Choroid plexus epithelial cell (primary cell): ENCODE data around the gene KCTD18.

ENCODE experiments used
- DNase-seq: peaks from one replicate; pipeline ENCODE4 v3.0.0-alpha.2; 2010; ENCODE audit warnings: low read depth
- H3K4me3 ChIP-seq: 2 replicates; pipeline ENCODE4 v1.5.1; 2011; ENCODE audit warnings: low read depth, mild to moderate bottlenecking, control low read depth, low read length, moderate library complexity
- TF ChIP-seq, protein P1 (sequence below): conservative IDR thresholded peaks from 2 replicates; pipeline ENCODE4 v1.5.1; 2011; ENCODE audit warnings: low read depth, mild to moderate bottlenecking, control low read depth, inconsistent platforms, low read length, moderate library complexity

KCTD18 gene

DNA sequence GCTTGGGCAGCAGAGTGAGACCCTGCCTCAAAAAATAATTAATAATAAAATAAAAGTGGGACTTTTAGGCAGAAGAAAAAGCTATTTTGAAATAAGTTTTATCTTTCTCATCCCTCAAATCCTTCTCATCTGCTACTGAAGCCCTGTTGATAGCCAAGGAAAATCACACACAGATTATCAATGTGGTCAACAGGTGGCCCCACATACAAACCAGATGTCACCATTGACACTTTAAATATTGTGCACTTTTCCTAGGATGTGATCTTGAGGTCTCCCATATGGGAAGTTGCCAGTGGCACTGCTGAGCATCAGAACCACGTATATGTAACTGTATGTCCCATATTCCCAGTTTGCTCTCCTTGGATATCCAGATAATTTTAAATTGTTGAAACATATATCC lies 64.6 kb downstream of the KCTD18 start:
- no peak for DNase-seq
- TF ChIP-seq, protein P1, sequence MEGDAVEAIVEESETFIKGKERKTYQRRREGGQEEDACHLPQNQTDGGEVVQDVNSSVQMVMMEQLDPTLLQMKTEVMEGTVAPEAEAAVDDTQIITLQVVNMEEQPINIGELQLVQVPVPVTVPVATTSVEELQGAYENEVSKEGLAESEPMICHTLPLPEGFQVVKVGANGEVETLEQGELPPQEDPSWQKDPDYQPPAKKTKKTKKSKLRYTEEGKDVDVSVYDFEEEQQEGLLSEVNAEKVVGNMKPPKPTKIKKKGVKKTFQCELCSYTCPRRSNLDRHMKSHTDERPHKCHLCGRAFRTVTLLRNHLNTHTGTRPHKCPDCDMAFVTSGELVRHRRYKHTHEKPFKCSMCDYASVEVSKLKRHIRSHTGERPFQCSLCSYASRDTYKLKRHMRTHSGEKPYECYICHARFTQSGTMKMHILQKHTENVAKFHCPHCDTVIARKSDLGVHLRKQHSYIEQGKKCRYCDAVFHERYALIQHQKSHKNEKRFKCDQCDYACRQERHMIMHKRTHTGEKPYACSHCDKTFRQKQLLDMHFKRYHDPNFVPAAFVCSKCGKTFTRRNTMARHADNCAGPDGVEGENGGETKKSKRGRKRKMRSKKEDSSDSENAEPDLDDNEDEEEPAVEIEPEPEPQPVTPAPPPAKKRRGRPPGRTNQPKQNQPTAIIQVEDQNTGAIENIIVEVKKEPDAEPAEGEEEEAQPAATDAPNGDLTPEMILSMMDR = no peak
- H3K4me3 ChIP-seq = no peak overlapping the region

DNA sequence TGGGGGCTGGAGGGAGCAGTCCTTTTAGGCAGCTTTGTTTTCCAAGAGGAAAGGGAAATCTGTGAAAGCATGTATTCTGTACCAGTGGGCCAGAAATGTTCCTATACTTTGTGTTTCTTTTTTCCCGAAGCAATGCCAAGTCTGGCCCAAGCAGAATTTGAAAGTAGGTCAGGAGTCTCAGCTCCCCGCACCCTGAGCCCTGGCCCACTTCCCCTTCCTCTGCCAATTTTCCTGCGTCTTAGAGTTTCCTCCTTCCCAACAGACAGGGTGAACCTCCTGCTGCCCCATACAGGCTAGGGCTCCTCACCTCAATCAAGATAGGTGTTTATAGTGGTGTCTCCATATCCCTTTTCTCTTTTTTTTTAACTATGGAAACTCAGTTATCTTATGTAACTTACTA lies 65.3 kb downstream of the KCTD18 start:
- TF ChIP-seq, protein P1 = no peak
- H3K4me3 ChIP-seq = no peak overlapping the region
- DNase-seq = no peak

DNA sequence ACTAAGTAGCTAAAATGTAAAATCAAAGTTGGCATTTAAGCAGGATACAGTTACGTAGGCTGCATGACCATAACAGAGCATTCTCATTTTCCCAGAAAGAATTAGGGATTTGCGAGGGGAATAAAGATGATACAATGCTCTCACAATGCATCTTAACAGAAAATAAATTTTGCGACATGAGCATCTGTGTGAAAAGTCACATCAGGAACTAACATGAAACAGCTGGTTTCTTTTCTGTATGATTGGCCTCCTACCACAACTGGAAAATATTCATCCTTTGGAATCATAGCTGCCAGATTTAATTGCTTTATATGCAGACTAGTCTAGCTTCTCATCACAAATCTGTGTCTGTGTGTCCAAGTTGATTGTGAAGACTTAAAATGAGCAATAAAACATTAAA lies 66.0 kb downstream of the KCTD18 start:
- TF ChIP-seq, protein P1 = no peak
- no peak for DNase-seq
- H3K4me3 ChIP-seq = no peak overlapping the region

DNA sequence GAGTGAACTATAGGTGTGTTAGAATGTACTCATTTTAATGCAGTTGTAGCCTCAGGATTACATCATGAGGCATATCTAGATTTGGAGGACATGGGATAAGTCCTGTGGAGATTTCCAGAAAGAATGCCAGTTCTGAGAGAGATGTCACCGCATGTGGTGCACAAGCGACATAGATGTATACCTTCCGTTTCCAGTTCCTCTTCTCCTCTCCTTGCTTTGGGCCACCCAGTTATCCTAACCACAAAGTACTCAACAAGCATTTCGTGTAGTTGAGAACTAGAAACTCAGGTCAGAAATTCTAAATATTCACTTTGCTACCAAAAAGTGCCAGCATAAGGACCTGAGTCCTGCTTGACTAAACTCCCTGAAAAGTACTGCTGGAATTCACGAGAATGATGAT lies 66.5 kb downstream of the KCTD18 start:
- H3K4me3 ChIP-seq = no peak overlapping the region
- DNase-seq = no peak
- TF ChIP-seq, protein P1 = no peak

DNA sequence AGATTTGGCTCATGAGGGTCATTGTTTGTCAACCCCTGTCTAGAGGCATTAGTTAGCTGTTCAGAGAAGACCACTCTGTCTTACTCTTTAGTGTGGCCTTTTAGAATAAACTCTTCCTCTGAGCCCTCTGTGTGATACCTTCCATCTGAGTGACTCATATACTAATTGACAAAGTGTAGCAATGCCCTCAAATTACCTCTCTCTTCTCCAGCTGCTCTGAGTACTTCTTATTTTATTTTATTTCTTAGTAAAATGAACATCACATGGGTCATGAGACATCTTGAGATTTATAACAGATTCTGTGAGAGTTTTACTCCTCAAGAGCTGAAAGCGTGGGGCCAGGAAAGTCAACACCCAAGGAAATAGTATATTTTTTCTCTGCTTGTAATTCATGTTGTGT lies 67.4 kb downstream of the KCTD18 start:
- TF ChIP-seq, protein P1 = no peak
- no peak overlapping the region for H3K4me3 ChIP-seq
- peak; percentile 84 for DNase-seq

DNA sequence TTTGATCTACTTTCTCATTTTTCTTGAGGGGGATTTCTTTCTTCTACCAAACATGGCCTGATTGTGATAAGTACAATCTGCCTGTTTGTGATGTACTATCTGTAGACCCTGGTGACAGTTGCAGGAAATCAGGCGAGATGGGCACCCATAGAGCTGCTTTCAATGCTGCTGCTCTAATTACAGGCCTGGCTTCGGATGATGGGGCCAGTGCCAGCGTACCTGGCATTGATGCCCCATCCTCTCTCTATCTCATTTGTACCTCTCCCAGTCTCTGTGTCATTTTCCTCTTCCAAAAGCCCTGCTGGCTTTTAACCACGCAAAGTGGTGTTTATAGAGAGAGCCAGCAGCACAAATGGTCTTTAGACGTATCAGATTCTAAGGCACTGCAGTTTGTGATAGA lies 69.9 kb downstream of the KCTD18 start:
- no peak for DNase-seq
- H3K4me3 ChIP-seq = no peak overlapping the region
- TF ChIP-seq, protein P1 = no peak
